Head of caudate nucleus (tissue), 42 donors: ENCODE results near the gene LBH.

Source experiments
- DNase-seq, 42 donors: peaks; one replicate each; pipeline versions ENCODE4 v3.0.0 to v3.0.0-alpha.2; 2020 to 2021; ENCODE audit warnings: mixed read lengths in 7 of 42
- intact Hi-C: fragments of 100-400 bp; cut with DNase I; formaldehyde crosslinking; loops from one replicate; pipeline ENCODE4 v1.15.0; 2022

LBH gene

GRCh38 chr2:30285758-30286157 is 54.4 kb downstream of the LBH start:
- no peak for DNase-seq
- intact Hi-C loops, result no loop called here

GRCh38 chr2:30287190-30287840 is 56.0 kb downstream of the LBH start:
- no peak for DNase-seq

GRCh38 chr2:30287857-30288513 is 56.7 kb downstream of the LBH start:
- intact Hi-C loops, result no loop called here
- no peak for DNase-seq

More at GRCh38 chr2:30287190-30287840, 56.0 kb downstream of the LBH start:
- intact Hi-C loops, result no loop called here

GRCh38 chr2:30288561-30288960 is 57.2 kb downstream of the LBH start:
- DNase-seq, result no peak
- intact Hi-C loops, result no loop called here

- intact Hi-C loops, result no loop called here
- peak in 30 of 42 donors; percentile 8 to 78 (median 29) for DNase-seq
Measured at GRCh38 chr2:30293303-30293921, 62.1 kb downstream of the LBH start.

DNA sequence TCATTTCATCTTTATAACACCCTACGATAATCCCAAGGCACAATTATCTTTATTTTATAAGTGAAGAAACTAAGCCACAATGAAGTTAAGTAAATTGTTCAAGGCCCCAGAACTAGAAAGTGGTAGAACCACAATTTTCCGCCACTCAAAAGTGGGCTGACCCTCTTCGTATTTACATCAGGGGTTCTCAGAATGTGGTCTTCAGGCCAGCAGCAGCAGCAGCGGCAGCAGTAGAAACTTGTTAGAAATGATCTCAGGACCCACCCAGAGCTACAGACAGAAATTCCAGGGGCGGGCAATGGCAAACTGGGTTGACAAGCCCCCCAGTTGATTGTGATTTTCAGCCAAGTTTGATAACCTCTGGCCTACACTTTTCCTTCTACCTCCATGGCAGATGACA is 62.8 kb downstream of the LBH start:
- intact Hi-C loops, result no loop called here
- DNase-seq, result no peak

GRCh38 chr2:30296496-30296895 is 65.2 kb downstream of the LBH start:
- intact Hi-C loops, result no loop called here
- no peak for DNase-seq

- intact Hi-C loops, result no loop called here
- no peak for DNase-seq
Measured at GRCh38 chr2:30298302-30298701, 67.0 kb downstream of the LBH start.

DNA sequence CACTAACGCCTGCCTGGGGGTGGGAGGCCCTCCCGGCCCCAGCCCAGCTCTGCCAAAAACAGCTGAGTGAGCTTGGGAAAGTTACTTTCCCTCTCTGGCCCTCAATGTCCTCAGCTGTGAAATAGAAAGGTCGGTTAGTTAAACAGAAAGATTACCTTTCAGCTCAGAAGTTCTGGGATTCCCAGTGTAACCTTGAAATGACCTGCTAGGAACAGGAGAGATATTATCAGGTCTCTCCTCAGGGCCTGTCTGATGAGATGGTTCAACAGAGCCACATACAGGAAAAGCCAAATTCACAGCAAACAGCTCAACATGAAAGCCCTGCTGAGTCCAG is 68.8 kb downstream of the LBH start:
- intact Hi-C loops, result no loop called here
- DNase-seq, result no peak

- no peak for DNase-seq
- intact Hi-C loops, result no loop called here
Measured at GRCh38 chr2:30300456-30301221, 69.3 kb downstream of the LBH start.

GRCh38 chr2:30301551-30301950 is 70.2 kb downstream of the LBH start:
- intact Hi-C loops, result no loop called here

GRCh38 chr2:30302566-30302965 is 71.2 kb downstream of the LBH start:
- intact Hi-C loops, result no loop called here
- DNase-seq, result no peak

More at GRCh38 chr2:30301551-30301950, 70.2 kb downstream of the LBH start:
- no peak for DNase-seq

DNA sequence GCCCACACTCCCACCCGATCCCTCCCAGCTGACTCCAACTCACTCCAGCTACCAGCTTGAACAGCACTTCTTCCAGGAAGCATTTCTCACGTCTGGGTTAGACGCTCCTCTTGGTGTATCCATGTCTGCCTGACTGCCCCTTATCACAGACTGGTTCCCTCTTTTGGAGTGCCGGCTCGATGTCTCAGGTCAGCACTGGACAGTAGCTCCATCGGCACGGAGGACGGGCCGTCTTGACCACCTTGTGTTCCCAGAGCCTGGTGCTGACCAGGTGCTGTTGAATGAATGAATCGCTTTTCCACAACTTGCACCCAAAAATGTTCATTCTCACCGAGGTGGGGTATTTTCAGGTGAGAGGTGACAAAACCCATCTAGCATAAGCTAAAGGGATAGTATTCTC is 71.8 kb downstream of the LBH start:
- no peak for DNase-seq
- intact Hi-C loops, result no loop called here

DNA sequence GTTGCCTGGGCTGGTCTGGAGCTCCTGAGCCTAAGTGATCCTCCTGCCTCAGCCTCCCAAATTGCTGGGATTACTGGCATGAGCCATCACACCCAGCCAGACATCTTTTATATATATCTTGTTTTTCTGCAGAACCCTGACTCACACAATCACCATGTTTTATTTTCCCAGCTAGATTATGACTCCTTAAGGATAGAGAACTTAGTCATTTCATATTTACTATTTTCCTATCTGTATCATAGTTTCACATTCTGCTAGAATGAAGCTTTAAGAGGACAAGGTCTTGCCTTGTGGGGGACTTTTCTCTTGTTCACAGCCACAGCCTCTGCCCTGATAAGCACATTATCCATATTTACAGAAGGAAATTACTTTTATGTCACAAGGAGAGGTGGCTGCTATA is 73.9 kb downstream of the LBH start:
- DNase-seq, result no peak
- intact Hi-C loops, result no loop called here

DNA sequence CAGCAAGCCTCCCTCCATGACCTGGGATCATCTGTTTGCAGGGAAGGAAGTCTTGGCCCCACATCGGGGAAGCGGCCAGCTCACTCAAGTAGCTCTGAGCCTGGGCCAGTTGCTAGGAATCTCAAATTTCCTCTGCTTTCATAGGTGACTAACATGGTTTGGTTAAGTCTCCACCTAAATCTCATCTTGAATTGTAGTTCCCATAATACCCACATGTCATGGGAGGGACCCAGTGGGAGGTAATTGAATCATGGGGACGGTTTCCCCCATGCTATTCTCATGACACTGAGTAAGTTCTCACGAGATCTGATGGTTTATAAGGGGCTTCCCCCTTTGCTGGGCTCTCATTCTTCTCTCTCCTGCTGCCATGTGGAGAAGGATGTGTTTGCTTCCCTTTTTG is 75.2 kb downstream of the LBH start:
- intact Hi-C loops, result no loop called here
- no peak for DNase-seq

DNA sequence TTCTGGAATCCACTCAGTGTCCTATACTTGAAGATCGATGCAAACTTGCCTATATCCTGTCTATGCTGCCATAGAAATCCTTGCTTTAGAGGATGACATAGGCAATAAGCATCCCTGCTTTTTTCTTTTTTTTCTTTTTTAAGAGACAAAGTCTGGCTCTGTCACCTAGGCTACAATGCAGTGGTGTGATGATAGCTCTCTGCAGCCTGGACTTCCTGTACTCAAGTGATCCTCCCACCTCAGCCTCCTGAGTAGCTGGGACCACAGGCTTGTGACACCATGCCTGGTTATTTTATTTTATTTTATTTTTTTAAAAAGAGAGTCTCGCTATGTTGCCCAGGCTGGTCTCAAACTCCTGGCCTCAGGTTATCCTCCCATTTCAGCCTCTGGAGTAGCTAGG is 76.9 kb downstream of the LBH start:
- intact Hi-C loops, result no loop called here
- no peak for DNase-seq
